HepG2 (cell line): ENCODE measurements around the gene IRS2. TPM values are rescaled to one million over a fixed set of nuclear protein-coding genes. Genes with fewer than 3 reads are reported as not detected.
A peak's percentile ranks its signal among the peaks of the same experiment; 100 is the strongest.

ENCODE experiments used
- ATAC-seq: fragments of 200-7000 bp; cut with Tn5 transposase; 3 replicates; pipeline ENCODE4 v1.9.1; 2020; ENCODE audit warnings: mild to moderate bottlenecking, moderate library complexity
- BruUV-seq: library from RNA; stranded (reverse); fragments of 400-500 nt; replicated peaks from 2 replicates; lab custom pipeline; 2021; lab: Mats Ljungman, UMichigan
- CTCF ChIA-PET: fragments of 300-600 bp; formaldehyde crosslinking; extraction: SDS; loops from one replicate; lab custom pipeline; 2021; ENCODE audit warnings: low total read pairs, inconsistent platforms, low intra/inter-chr PET ratio; lab: Yijun Ruan, JAX
- POLR2A ChIA-PET: fragments of 350-600 bp; sonication (Branson Sonifier 250); formaldehyde crosslinking; loops from one replicate; lab custom pipeline; 2020; ENCODE audit warnings: antibody characterized with exemption, inconsistent platforms; lab: Yijun Ruan, JAX
- DNase-seq: peaks from one replicate; pipeline ENCODE4 v3.0.0-alpha.2; 2015; ENCODE audit warnings: low spot score
- FAIRE-seq: peaks from 3 replicates; lab custom pipeline; 2011; peaks lifted over from hg19 to GRCh38; lab: Jason Lieb, UNC
- H2AFZ ChIP-seq: one replicate; pipeline ENCODE4 v1.6.1; 2011; ENCODE audit warnings: low read length, inconsistent platforms
- H3K27ac ChIP-seq: fragments of 300-600 bp; 3 replicates; pipeline ENCODE4 v1.8.0; 2011; ENCODE audit warnings: mixed run types, mild to moderate bottlenecking, mixed read lengths, low read length, inconsistent platforms; ENCODE audit not compliant: insufficient read depth; ENCODE audit errors: extremely low read length
- H3K27me3 ChIP-seq, 2 experiments: fragments of 200-600 bp in 1 of 2; 2 replicates in 1 of 2; 3 replicates in 1 of 2; pipeline versions ENCODE4 v1.6.0 to v1.8.0; 2011; ENCODE audit warnings: low read length in 2 of 2, mild to moderate bottlenecking in 2 of 2, moderate library complexity in 2 of 2, inconsistent platforms in 1 of 2; ENCODE audit not compliant: insufficient read depth in 2 of 2, control insufficient read depth in 1 of 2
- H3K36me3 ChIP-seq, 2 experiments: fragments of 200-600 bp in 1 of 2; replicated peaks in 1 of 2; 2 replicates in 1 of 2; 3 replicates in 1 of 2; pipeline versions ENCODE4 v1.5.1 to v1.8.0; 2011; ENCODE audit warnings: low read length in 2 of 2, inconsistent platforms in 1 of 2; ENCODE audit not compliant: insufficient read depth in 2 of 2, control insufficient read depth in 1 of 2
- H3K4me1 ChIP-seq: 2 replicates; pipeline ENCODE4 v1.5.1; 2012; ENCODE audit warnings: low read length, inconsistent platforms; ENCODE audit not compliant: insufficient read depth
- H3K4me2 ChIP-seq: 2 replicates; pipeline ENCODE4 v1.6.0; 2011; ENCODE audit warnings: low read depth, low read length, inconsistent platforms
- H3K4me3 ChIP-seq, 3 experiments: fragments of 200-600 bp in 1 of 3; sonication (generic), shearing (Covaris generic) in 1 of 3; replicated peaks in 1 of 3; 2 replicates each; pipeline ENCODE4 v1.5.1; 2011 to 2016; ENCODE audit warnings: low read length in 3 of 3, inconsistent platforms in 2 of 3, low read depth in 2 of 3, mild to moderate bottlenecking in 2 of 3, control low read depth in 1 of 3, mixed read lengths in 1 of 3; ENCODE audit not compliant: insufficient read depth in 1 of 3
- H3K79me2 ChIP-seq: one replicate; pipeline ENCODE4 v1.6.1; 2011; ENCODE audit warnings: low read length, inconsistent platforms; ENCODE audit not compliant: insufficient read depth
- H3K9ac ChIP-seq: 2 replicates; pipeline ENCODE4 v1.6.0; 2011; ENCODE audit warnings: mild to moderate bottlenecking, low read depth, low read length, inconsistent platforms; ENCODE audit not compliant: insufficient read depth
- H3K9me3 ChIP-seq: 2 replicates; pipeline ENCODE4 v1.5.1; 2012; ENCODE audit warnings: mild to moderate bottlenecking, low read length
- H4K20me1 ChIP-seq: 2 replicates; pipeline ENCODE4 v1.6.0; 2011; ENCODE audit warnings: inconsistent platforms, mild to moderate bottlenecking, low read length, moderate library complexity; ENCODE audit not compliant: insufficient read depth
- ATF1 ChIP-seq: IDR thresholded peaks from 2 replicates; pipeline ENCODE4 v1.6.1; 2016; ENCODE audit warnings: mild to moderate bottlenecking, control low read depth
- FOXA3 ChIP-seq: IDR thresholded peaks from 2 replicates; pipeline ENCODE4 v1.6.1; 2016; ENCODE audit warnings: missing genetic modification reagents, missing compliant biosample characterization
- JDP2 ChIP-seq: sonication (generic); formaldehyde crosslinking; IDR thresholded peaks from 2 replicates; pipeline ENCODE4 v1.8.1; 2022; ENCODE audit warnings: missing genetic modification reagents, borderline replicate concordance
- MIER2 ChIP-seq: IDR thresholded peaks from 2 replicates; pipeline ENCODE4 v1.6.1; 2016; ENCODE audit warnings: missing biosample characterization, missing genetic modification reagents
- NR2F6 ChIP-seq, 2 experiments: IDR thresholded peaks; 2 replicates each; pipeline ENCODE4 v1.6.1; 2016; ENCODE audit warnings: antibody characterized with exemption in 1 of 2, mild to moderate bottlenecking in 1 of 2
- PCBP1 ChIP-seq: fragments of 200-400 bp; formaldehyde crosslinking; IDR thresholded peaks from 2 replicates; pipeline ENCODE4 v1.6.1; 2017; ENCODE audit warnings: mild to moderate bottlenecking, low read depth, low read length, borderline replicate concordance
- RXRA ChIP-seq: sonication (generic); formaldehyde crosslinking; IDR thresholded peaks from 2 replicates; pipeline ENCODE4 v1.5.1; 2020; ENCODE audit warnings: missing genetic modification reagents
- SRSF1 ChIP-seq: fragments of 200-400 bp; formaldehyde crosslinking; optimal IDR thresholded peaks from 2 replicates; pipeline ENCODE3; 2017; ENCODE audit warnings: mild to moderate bottlenecking, low read depth, low read length, moderate library complexity
- TCF7 ChIP-seq: sonication (generic); IDR thresholded peaks from 2 replicates; pipeline ENCODE4 v1.6.1; 2016; ENCODE audit warnings: antibody characterized with exemption, low read depth
- THYN1 ChIP-seq: sonication (generic); formaldehyde crosslinking; IDR thresholded peaks from 2 replicates; pipeline ENCODE4 v1.8.1; 2023; ENCODE audit warnings: low read depth, mild to moderate bottlenecking, moderate library complexity, missing genetic modification reagents, borderline replicate concordance
- ZBTB33 ChIP-seq: sonication (generic); formaldehyde crosslinking; IDR thresholded peaks from 2 replicates; pipeline ENCODE4 v1.4.0; 2020; ENCODE audit warnings: missing genetic modification reagents
- ZNF607 ChIP-seq: sonication (generic); formaldehyde crosslinking; IDR thresholded peaks from 2 replicates; pipeline ENCODE4 v1.5.1; 2020; ENCODE audit warnings: missing genetic modification reagents, mild to moderate bottlenecking, borderline replicate concordance
- ZNF772 ChIP-seq: sonication (generic); formaldehyde crosslinking; IDR thresholded peaks from 2 replicates; pipeline ENCODE4 v1.5.0; 2020; ENCODE audit warnings: mild to moderate bottlenecking, missing genetic modification reagents
- ZNF816 ChIP-seq: sonication (generic); formaldehyde crosslinking; IDR thresholded peaks from 2 replicates; pipeline ENCODE4 v1.8.0; 2022; ENCODE audit warnings: missing genetic modification reagents, mild to moderate bottlenecking, borderline replicate concordance
- whole genome bisulfite sequencing: methylation state at CpG from one replicate; pipeline ENCODE4 v1.1.6; 2017; ENCODE audit warnings: low lambda C conversion rate; 5-methylcytosine and 5-hydroxymethylcytosine counted together
- in situ Hi-C: cut with HindIII; loops from 2 replicates; pipeline ENCODE4 v1.10.0; 2017; ENCODE audit warnings: low pct_unique_long_range_greater_than_20kb; ENCODE audit not compliant: extremely low pct_ligation_motif_present
- intact Hi-C: fragments of 100-400 bp; cut with micrococcal nuclease; formaldehyde crosslinking; loops from one replicate; pipeline ENCODE4 v1.10.0; 2022; ENCODE audit not compliant: unreplicated experiment
- polyA plus RNA-seq, 8 experiments: library from polyadenylated mRNA; depleted of rRNA in 3 of 8; stranded (reverse) in 7 of 8; unstranded in 1 of 8; fragments of >200 nt; fragmentation: Illumina TruSeq in 4 of 8; extraction: Trizol in 4 of 8; gene quantifications; 2 replicates each; pipeline versions ENCODE4 v1.2.1 to v1.2.3, GENCODE V29; 2011 to 2016; ENCODE audit warnings: low read depth in 4 of 8, missing spikeins in 1 of 8, mixed read lengths in 1 of 8; ENCODE audit not compliant: insufficient read depth in 1 of 8
- total RNA-seq, 5 experiments: library from RNA; depleted of rRNA; stranded (reverse); fragments of >200 nt; fragmentation: Illumina TruSeq; extraction: Trizol; gene quantifications; 2 replicates each; pipeline ENCODE4 v1.2.3, GENCODE V29; 2016; ENCODE audit warnings: low read depth in 1 of 5
- TF ChIP-seq, protein P1 (sequence below), 2 experiments: IDR thresholded peaks; 2 replicates each; pipeline ENCODE4 v1.6.1; 2011 to 2012; ENCODE audit warnings: low read length in 2 of 2, borderline replicate concordance in 1 of 2, low read depth in 1 of 2, mild to moderate bottlenecking in 1 of 2, moderate library complexity in 1 of 2
- TF ChIP-seq, protein P2 (sequence below): sonication (generic); formaldehyde crosslinking; IDR thresholded peaks from 2 replicates; pipeline ENCODE4 v1.4.0; 2020; ENCODE audit warnings: missing genetic modification reagents

Gene IRS2
- total and polyA plus RNA-seq, 2 of the 13 experiments (the other 11 are each of a cell fraction or from before 2014, with no cell fraction given), result 0.02 to 0.04 TPM

DNA sequence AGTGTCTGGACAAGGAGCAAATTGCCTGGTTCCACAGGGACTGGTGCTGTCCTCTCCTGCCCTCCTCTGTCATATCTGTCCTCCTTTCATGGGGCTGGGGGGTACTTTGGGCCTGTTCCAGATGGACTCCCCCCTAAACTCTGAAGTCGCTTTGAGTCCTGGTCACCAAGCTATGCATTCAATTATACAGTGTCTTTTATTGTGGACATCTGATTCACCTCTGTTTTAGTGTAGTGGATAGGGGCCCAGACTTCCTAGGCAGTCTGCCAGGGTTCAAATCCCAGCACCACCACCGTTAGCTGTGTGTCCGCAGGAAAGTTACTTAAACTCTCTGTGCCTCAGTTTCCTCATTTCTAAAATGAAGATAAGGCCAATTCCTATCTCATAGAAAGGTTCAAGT, 21.0 kb upstream of the IRS2 start (continued):
- TF ChIP-seq SRSF1 (no peak), ZNF816 (CRISPR knock-in tag) (no peak), ATF1 (CRISPR knock-in tag) (no peak), RXRA (CRISPR knock-in tag) (no peak), ZNF607 (no peak)

DNA sequence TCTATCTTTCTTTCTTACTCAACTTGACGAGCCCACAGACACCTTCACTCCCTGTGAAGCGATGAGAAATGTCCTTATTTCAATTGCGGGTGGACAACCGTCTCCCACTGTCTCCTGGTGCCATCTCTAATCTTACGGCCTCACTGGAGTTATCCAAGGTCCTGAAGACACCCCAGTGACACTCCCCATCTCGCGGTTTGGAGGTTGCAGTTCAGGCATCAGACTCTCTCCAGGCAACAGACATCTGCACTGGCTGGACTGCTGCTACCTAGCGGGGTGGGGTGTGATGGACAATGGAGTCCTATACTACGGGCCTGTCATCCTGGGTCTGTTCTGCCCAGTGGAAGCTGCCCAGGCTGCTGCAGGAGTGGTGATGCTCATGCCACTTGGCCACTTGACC, 18.3 kb upstream of the IRS2 start:
- Histone ChIP-seq H3K4me2 (no peak overlapping the region), H3K9ac (no peak overlapping the region), H3K27me3 (no peaks in the 10 kb centered on the region), H3K27ac (no peak overlapping the region), H3K4me1 (peaks cover 18% of the 10 kb centered on the region), H3K4me3 (no peak overlapping the region), H4K20me1 (no peaks in the 10 kb centered on the region), H3K79me2 (no peaks in the 10 kb centered on the region), H2AFZ (no peak overlapping the region), H3K9me3 (no peaks in the 10 kb centered on the region), H3K36me3 (no peaks in the 10 kb centered on the region)
- BruUV-seq, result no TSS peak
- DNase-seq, result no peak
- ChIA-PET POLR2A (no interaction called here), CTCF (no interaction called here)
- peak; percentile 23; the same call in 1 of the 3 replicates for ATAC-seq
- in situ Hi-C loops (no loop called here), intact Hi-C loops (no loop called here)
- FAIRE-seq, result no peak
- 47% methylated on average over 7 of the region's 9 CpGs for WGBS
- TF ChIP-seq ZNF772 (CRISPR knock-in tag) (no peak), FOXA3 (CRISPR knock-in tag) (no peak), MIER2 (CRISPR knock-in tag) (peak; percentile 90), JDP2 (CRISPR knock-in tag) (no peak), ZBTB33 (CRISPR knock-in tag) (peak; percentile 40; the same call in 1 of the 2 replicates), THYN1 (no peak), NR2F6 (IDR thresholded peaks at IDR 0.05) (no peak), NR2F6 (CRISPR knock-in tag; IDR thresholded peaks at IDR 0.05) (no peak), ZNF607 (no peak), TCF7 (no peak), PCBP1 (no peak)
- TF ChIP-seq, protein P1, sequence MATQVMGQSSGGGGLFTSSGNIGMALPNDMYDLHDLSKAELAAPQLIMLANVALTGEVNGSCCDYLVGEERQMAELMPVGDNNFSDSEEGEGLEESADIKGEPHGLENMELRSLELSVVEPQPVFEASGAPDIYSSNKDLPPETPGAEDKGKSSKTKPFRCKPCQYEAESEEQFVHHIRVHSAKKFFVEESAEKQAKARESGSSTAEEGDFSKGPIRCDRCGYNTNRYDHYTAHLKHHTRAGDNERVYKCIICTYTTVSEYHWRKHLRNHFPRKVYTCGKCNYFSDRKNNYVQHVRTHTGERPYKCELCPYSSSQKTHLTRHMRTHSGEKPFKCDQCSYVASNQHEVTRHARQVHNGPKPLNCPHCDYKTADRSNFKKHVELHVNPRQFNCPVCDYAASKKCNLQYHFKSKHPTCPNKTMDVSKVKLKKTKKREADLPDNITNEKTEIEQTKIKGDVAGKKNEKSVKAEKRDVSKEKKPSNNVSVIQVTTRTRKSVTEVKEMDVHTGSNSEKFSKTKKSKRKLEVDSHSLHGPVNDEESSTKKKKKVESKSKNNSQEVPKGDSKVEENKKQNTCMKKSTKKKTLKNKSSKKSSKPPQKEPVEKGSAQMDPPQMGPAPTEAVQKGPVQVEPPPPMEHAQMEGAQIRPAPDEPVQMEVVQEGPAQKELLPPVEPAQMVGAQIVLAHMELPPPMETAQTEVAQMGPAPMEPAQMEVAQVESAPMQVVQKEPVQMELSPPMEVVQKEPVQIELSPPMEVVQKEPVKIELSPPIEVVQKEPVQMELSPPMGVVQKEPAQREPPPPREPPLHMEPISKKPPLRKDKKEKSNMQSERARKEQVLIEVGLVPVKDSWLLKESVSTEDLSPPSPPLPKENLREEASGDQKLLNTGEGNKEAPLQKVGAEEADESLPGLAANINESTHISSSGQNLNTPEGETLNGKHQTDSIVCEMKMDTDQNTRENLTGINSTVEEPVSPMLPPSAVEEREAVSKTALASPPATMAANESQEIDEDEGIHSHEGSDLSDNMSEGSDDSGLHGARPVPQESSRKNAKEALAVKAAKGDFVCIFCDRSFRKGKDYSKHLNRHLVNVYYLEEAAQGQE (IDR thresholded peaks at IDR 0.05; ENCODE audit: borderline replicate concordance in 1 of 2, low read depth in 1 of 2, low read length in 2 of 2), result peak; percentile 44 to 90
- TF ChIP-seq, protein P2, sequence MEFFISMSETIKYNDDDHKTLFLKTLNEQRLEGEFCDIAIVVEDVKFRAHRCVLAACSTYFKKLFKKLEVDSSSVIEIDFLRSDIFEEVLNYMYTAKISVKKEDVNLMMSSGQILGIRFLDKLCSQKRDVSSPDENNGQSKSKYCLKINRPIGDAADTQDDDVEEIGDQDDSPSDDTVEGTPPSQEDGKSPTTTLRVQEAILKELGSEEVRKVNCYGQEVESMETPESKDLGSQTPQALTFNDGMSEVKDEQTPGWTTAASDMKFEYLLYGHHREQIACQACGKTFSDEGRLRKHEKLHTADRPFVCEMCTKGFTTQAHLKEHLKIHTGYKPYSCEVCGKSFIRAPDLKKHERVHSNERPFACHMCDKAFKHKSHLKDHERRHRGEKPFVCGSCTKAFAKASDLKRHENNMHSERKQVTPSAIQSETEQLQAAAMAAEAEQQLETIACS (CRISPR knock-in tag), result no peak
